Bronchial epithelial cell (primary cell): ENCODE measurements around the gene SLC16A9. TPM values are rescaled to one million over a fixed set of nuclear protein-coding genes. Genes with fewer than 3 reads are reported as not detected.
A peak's percentile ranks its signal among the peaks of the same experiment; 100 is the strongest.
"Not testable (repeated sequence)": the region's sequence is repeated elsewhere in the genome, so short reads cannot be mapped to it uniquely, and the experiment has no call there.

Source experiments
- DNase-seq: peaks from one replicate; pipeline ENCODE4 v3.0.0-alpha.2; 2010; ENCODE audit warnings: low read depth
- FAIRE-seq: peaks from 2 replicates; lab custom pipeline; 2011; peaks lifted over from hg19 to GRCh38; lab: Jason Lieb, UNC
- H3K27me3 ChIP-seq: 2 replicates; pipeline ENCODE4 v1.5.1; 2011; ENCODE audit warnings: low read length; ENCODE audit not compliant: control insufficient read depth, insufficient read depth
- H3K36me3 ChIP-seq: 2 replicates; pipeline ENCODE4 v1.5.1; 2011; ENCODE audit warnings: low read length; ENCODE audit not compliant: control insufficient read depth, insufficient read depth
- H3K4me3 ChIP-seq: 2 replicates; pipeline ENCODE4 v1.5.1; 2011; ENCODE audit warnings: mild to moderate bottlenecking, low read depth, low read length, control low read depth
- total RNA-seq: library from RNA; depleted of rRNA; stranded (reverse); fragments of >200 nt; gene quantifications from 2 replicates; pipeline ENCODE4 v1.2.1, GENCODE V29; 2014
- TF ChIP-seq, protein P1 (sequence below): IDR thresholded peaks from 2 replicates; pipeline ENCODE4 v1.5.1; 2011; ENCODE audit warnings: mild to moderate bottlenecking, moderate library complexity, low read length, control low read depth, inconsistent platforms; ENCODE audit not compliant: insufficient read depth, severe bottlenecking

Gene SLC16A9
- total RNA-seq, 1 donor from 2014 or later, result 2.9 TPM

GRCh38 chr10:59668096-59668495 is 41.6 kb downstream of the SLC16A9 start:
- TF ChIP-seq, protein P1, sequence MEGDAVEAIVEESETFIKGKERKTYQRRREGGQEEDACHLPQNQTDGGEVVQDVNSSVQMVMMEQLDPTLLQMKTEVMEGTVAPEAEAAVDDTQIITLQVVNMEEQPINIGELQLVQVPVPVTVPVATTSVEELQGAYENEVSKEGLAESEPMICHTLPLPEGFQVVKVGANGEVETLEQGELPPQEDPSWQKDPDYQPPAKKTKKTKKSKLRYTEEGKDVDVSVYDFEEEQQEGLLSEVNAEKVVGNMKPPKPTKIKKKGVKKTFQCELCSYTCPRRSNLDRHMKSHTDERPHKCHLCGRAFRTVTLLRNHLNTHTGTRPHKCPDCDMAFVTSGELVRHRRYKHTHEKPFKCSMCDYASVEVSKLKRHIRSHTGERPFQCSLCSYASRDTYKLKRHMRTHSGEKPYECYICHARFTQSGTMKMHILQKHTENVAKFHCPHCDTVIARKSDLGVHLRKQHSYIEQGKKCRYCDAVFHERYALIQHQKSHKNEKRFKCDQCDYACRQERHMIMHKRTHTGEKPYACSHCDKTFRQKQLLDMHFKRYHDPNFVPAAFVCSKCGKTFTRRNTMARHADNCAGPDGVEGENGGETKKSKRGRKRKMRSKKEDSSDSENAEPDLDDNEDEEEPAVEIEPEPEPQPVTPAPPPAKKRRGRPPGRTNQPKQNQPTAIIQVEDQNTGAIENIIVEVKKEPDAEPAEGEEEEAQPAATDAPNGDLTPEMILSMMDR, result no peak
- Histone ChIP-seq H3K36me3 (no peaks in the 10 kb centered on the region), H3K27me3 (no peaks in the 10 kb centered on the region), H3K4me3 (no peak overlapping the region)
- no peak for FAIRE-seq
- DNase-seq, result no peak

DNA sequence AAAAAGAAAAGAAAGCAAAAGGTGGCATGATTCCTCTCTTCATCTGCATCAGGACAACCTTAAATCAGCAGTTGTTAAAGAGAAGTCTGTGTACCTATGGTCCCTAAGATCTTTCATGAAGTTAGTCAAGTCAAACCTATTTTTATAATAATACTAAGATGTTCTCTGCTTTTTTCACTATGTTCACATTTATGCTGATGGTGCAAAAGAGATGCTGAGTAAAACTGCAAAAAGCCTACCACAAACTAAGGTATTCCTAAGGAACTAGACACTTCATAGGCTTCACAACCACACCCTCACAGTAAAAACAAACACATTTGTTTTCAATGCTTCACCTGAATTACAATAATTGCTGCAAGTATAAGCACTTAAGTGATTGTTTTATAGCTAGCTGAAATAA is 43.3 kb downstream of the SLC16A9 start:
- no peak for DNase-seq
- TF ChIP-seq, protein P1, result no peak
- H3K4me3 ChIP-seq, result no peak overlapping the region
- H3K36me3 ChIP-seq, result no peaks in the 10 kb centered on the region
- H3K27me3 ChIP-seq, result no peaks in the 10 kb centered on the region
- FAIRE-seq, result no peak

DNA sequence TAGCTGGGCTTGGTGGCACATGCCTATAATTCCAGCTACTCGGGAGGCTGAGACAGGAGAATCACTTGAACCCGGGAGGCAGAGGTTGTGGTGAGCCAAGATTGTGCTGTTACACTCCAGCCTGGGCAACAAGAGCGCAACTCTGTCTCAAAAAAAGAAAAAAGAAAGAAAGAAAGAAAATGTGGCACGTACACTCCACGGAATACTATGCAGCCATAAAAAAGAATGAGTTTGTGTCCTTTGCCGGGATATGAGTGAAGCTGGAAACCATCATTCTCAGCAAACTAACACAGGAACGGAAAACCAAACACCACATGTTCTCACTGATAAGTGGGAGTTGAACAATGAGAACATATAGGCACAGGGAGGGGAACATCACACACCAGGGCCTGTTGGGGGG is 46.4 kb downstream of the SLC16A9 start:
- not testable (repeated sequence) for H3K27me3 ChIP-seq, FAIRE-seq, DNase-seq, H3K36me3 ChIP-seq, H3K4me3 ChIP-seq

GRCh38 chr10:59657724-59658123 is 51.9 kb downstream of the SLC16A9 start:
- TF ChIP-seq, protein P1, result no peak
- FAIRE-seq (no peak), DNase-seq (no peak)
- no peak overlapping the region for H3K4me3 ChIP-seq
- H3K36me3 ChIP-seq, result no peaks in the 10 kb centered on the region
- H3K27me3 ChIP-seq, result no peaks in the 10 kb centered on the region

GRCh38 chr10:59655309-59655708 is 54.3 kb downstream of the SLC16A9 start:
- Histone ChIP-seq H3K4me3 (no peak overlapping the region), H3K27me3 (no peaks in the 10 kb centered on the region), H3K36me3 (no peaks in the 10 kb centered on the region)
- FAIRE-seq (no peak), DNase-seq (peak; percentile 21)
- TF ChIP-seq, protein P1, result no peak

DNA sequence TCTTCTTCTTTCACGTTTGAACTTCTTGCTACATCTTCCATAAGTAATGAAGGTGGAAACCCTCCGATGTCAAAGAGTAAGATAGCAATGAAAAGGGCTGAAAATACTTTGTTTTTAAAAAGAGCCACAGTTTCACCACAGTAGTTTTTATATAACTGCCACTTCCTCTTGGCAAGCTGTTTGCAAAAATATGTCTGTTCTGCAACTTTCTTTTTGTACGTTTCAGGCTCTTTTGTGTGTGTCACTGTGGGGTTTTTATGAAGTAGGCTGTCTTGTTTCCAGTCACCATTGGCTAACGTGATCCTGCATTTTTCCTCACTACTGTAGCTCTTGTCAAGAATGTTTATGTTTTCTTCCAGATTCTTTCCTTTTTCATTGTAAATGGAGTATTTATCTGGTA is 55.6 kb downstream of the SLC16A9 start:
- no peaks in the 10 kb centered on the region for H3K36me3 ChIP-seq
- TF ChIP-seq, protein P1, result no peak
- FAIRE-seq, result no peak

More for the DNA sequence above, 55.6 kb downstream of the SLC16A9 start:
- DNase-seq, result no peak
- H3K27me3 ChIP-seq, result no peaks in the 10 kb centered on the region
- H3K4me3 ChIP-seq, result no peak overlapping the region
